Esophagus squamous epithelium (tissue), 4 donors: Measurements from ENCODE around the gene SMTNL2.

Source experiments
- CTCF ChIP-seq, 6 experiments: fragments of 450-650 bp in 4 of 6; fragments of 200-600 bp in 2 of 6; sonication (generic) in 2 of 6; IDR thresholded peaks; one replicate each; pipeline ENCODE4 v1.5.1; 2016 to 2019; ENCODE audit warnings: antibody characterized with exemption in 6 of 6, mild to moderate bottlenecking in 4 of 6, moderate library complexity in 4 of 6
- POLR2A ChIP-seq, 4 donors: fragments of 450-650 bp; IDR thresholded peaks; one replicate each; pipeline ENCODE4 v1.6.1; 2017; ENCODE audit warnings: antibody characterized with exemption in 4 of 4, mild to moderate bottlenecking in 4 of 4, moderate library complexity in 3 of 4

DNA sequence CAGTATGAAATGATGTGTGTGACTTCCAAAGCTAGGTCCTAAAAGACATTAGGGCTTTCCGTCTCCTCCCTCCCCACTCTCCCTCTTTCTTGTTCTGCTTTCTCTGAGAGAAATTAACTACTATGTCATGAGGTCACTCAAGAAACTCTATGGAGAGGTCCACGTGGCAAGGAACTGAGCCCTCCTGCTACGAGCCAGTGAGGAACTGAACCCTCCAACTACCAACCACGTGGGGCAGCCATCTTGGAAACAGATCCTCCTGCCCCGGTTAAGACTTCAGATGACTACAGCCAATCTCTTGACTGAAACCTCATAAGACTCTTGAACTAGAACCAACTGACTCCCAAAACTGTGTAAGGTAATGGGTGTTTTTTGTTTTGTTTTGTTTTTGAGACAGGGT is 61.3 kb downstream of the SMTNL2 start:
- TF ChIP-seq CTCF (IDR thresholded peaks at IDR 0.05) (no peak), POLR2A (IDR thresholded peaks at IDR 0.05) (no peak)
